GM12878 (cell line): ENCODE results near the gene ZNF546. TPM values are rescaled to one million over a fixed set of nuclear protein-coding genes. Genes with fewer than 3 reads are reported as not detected.

Experiments
- ATAC-seq: fragments of 200-7000 bp; cut with Tn5 transposase; 3 replicates; pipeline ENCODE4 v1.9.1; 2020; ENCODE audit warnings: mild to moderate bottlenecking, moderate library complexity
- BruUV-seq: library from RNA; stranded (reverse); fragments of 400-500 nt; replicated peaks from 2 replicates; lab custom pipeline; 2021; lab: Mats Ljungman, UMichigan
- CTCF ChIA-PET: fragments of 300-600 bp; sonication (Branson Sonifier 250); formaldehyde crosslinking; extraction: SDS; loops from one replicate; lab custom pipeline; 2021; ENCODE audit warnings: inconsistent platforms; lab: Yijun Ruan, JAX
- POLR2A ChIA-PET: fragments of 350-600 bp; formaldehyde crosslinking; extraction: SDS; loops from one replicate; lab custom pipeline; 2021; ENCODE audit warnings: inconsistent platforms; lab: Charles Lee
- RAD21 ChIA-PET: fragments of 300-600 bp; sonication (Branson Sonifier 250); formaldehyde crosslinking; loops from one replicate; lab custom pipeline; 2023; ENCODE audit warnings: antibody characterized with exemption; ENCODE audit not compliant: unreplicated experiment; lab: Charles Lee
- SMC1A ChIA-PET: fragments of 300-600 bp; sonication (Branson Sonifier 250); formaldehyde crosslinking; loops from one replicate; lab custom pipeline; 2023; ENCODE audit not compliant: unreplicated experiment, uncharacterized antibody; lab: Charles Lee
- DNase-seq: peaks from one replicate; pipeline ENCODE4 v3.0.0-alpha.2; 2011; ENCODE audit warnings: low read depth, low spot score
- FAIRE-seq: peaks from 3 replicates; lab custom pipeline; 2011; peaks lifted over from hg19 to GRCh38; lab: Jason Lieb, UNC
- H2AFZ ChIP-seq: 2 replicates; pipeline ENCODE4 v1.6.0; 2011; ENCODE audit warnings: low read depth, low read length, control low read depth; ENCODE audit not compliant: control insufficient read depth
- H3K27ac ChIP-seq: 2 replicates; pipeline ENCODE4 v1.5.1; 2011; ENCODE audit warnings: control low read depth; ENCODE audit not compliant: control insufficient read depth, insufficient read depth
- H3K27me3 ChIP-seq, 2 experiments: replicated peaks in 1 of 2; 2 replicates each; pipeline versions ENCODE4 v1.6.0 to v1.6.1; 2011; ENCODE audit warnings: low read length in 1 of 2; ENCODE audit not compliant: control insufficient read depth in 2 of 2, insufficient read depth in 2 of 2
- H3K36me3 ChIP-seq, 2 experiments: 2 replicates each; pipeline ENCODE4 v1.5.1; 2011; ENCODE audit warnings: low read length in 1 of 2; ENCODE audit not compliant: control insufficient read depth in 2 of 2, insufficient read depth in 2 of 2
- H3K4me1 ChIP-seq: 2 replicates; pipeline ENCODE4 v1.6.1; 2011; ENCODE audit warnings: mild to moderate bottlenecking, low read length, moderate library complexity, mixed read lengths; ENCODE audit not compliant: control insufficient read depth, insufficient read depth
- H3K4me2 ChIP-seq: 2 replicates; pipeline ENCODE4 v1.6.0; 2011; ENCODE audit warnings: control low read depth; ENCODE audit not compliant: control insufficient read depth, insufficient read depth
- H3K4me3 ChIP-seq: fragments of 200-600 bp; sonication (generic); 2 replicates; pipeline ENCODE4 v1.5.1; 2016
- H3K79me2 ChIP-seq: 2 replicates; pipeline ENCODE4 v1.6.0; 2011; ENCODE audit warnings: low read length; ENCODE audit not compliant: control insufficient read depth, insufficient read depth
- H3K9ac ChIP-seq: 2 replicates; pipeline ENCODE4 v1.8.0; 2011; ENCODE audit warnings: low read length, control low read depth, mixed read lengths; ENCODE audit not compliant: control insufficient read depth, insufficient read depth
- H3K9me3 ChIP-seq: replicated peaks from 3 replicates; pipeline ENCODE4 v1.5.1; 2011; ENCODE audit warnings: mild to moderate bottlenecking, low read length; ENCODE audit not compliant: control insufficient read depth, insufficient read depth
- H4K20me1 ChIP-seq: 2 replicates; pipeline ENCODE4 v1.6.0; 2011; ENCODE audit not compliant: control insufficient read depth, insufficient read depth
- BACH1 ChIP-seq: fragments of 450-650 bp; IDR thresholded peaks from 2 replicates; pipeline ENCODE4 v1.6.1; 2017; ENCODE audit warnings: mild to moderate bottlenecking, borderline replicate concordance
- FOXK2 ChIP-seq: fragments of 450-650 bp; IDR thresholded peaks from 2 replicates; pipeline ENCODE4 v1.6.1; 2017; ENCODE audit warnings: mild to moderate bottlenecking, moderate library complexity
- HCFC1 ChIP-seq: fragments of 150-350 bp; IDR thresholded peaks from 2 replicates; pipeline ENCODE4 v1.6.1; 2014; ENCODE audit warnings: low read length
- IKZF2 ChIP-seq, 2 experiments: fragments of 450-650 bp; IDR thresholded peaks; 2 replicates each; pipeline ENCODE4 v1.6.1; 2017; ENCODE audit warnings: mild to moderate bottlenecking in 2 of 2, moderate library complexity in 2 of 2
- MEF2B ChIP-seq: fragments of 450-650 bp; IDR thresholded peaks from 2 replicates; pipeline ENCODE4 v1.6.1; 2018; ENCODE audit warnings: mild to moderate bottlenecking, moderate library complexity; ENCODE audit not compliant: partially characterized antibody, poor library complexity, severe bottlenecking
- NFYA ChIP-seq: IDR thresholded peaks from 2 replicates; pipeline ENCODE4 v1.6.1; 2011; ENCODE audit warnings: low read depth, mild to moderate bottlenecking, low read length, improper control_type of control experiment, borderline replicate concordance
- NFYB ChIP-seq: IDR thresholded peaks from 2 replicates; pipeline ENCODE4 v1.6.1; 2011; ENCODE audit warnings: low read depth, mild to moderate bottlenecking, low read length, improper control_type of control experiment, moderate library complexity; ENCODE audit not compliant: insufficient read depth
- POLR2A ChIP-seq: IDR thresholded peaks from 2 replicates; pipeline ENCODE4 v1.6.1; 2011; ENCODE audit warnings: low read depth, mild to moderate bottlenecking, low read length
- RAD21 ChIP-seq: IDR thresholded peaks from 2 replicates; pipeline ENCODE4 v1.6.1; 2011; ENCODE audit warnings: mild to moderate bottlenecking, low read depth, low read length, moderate library complexity; ENCODE audit not compliant: insufficient read depth
- RB1 ChIP-seq: fragments of 450-650 bp; formaldehyde crosslinking; IDR thresholded peaks from 2 replicates; pipeline ENCODE4 v1.6.1; 2017; ENCODE audit warnings: mild to moderate bottlenecking, borderline replicate concordance
- RELA ChIP-seq: fragments of 450-650 bp; IDR thresholded peaks from 2 replicates; pipeline ENCODE4 v1.8.0; 2014; ENCODE audit warnings: borderline replicate concordance; ENCODE audit not compliant: partially characterized antibody
- ZNF274 ChIP-seq: IDR thresholded peaks from one replicate; pipeline ENCODE4 v1.8.0; 2011; ENCODE audit not compliant: insufficient read length, insufficient read depth
- WGBS: methylation state at CpG from one replicate; pipeline ENCODE4 v1.1.6; 2016; ENCODE audit warnings: low lambda C conversion rate; ENCODE audit not compliant: insufficient replicate concordance, insufficient coverage; ENCODE audit errors: missing lambda C conversion rate; 5-methylcytosine and 5-hydroxymethylcytosine counted together
- in situ Hi-C: fragments of 300-500 bp; cut with MboI; formaldehyde crosslinking; loops from 9 replicates; pipeline ENCODE4 v1.14.3; 2018; ENCODE audit warnings: mixed read lengths
- intact Hi-C: fragments of 100-400 bp; cut with micrococcal nuclease; formaldehyde crosslinking; loops from one replicate; pipeline ENCODE4 v1.14.2; 2022; ENCODE audit not compliant: unreplicated experiment
- polyA plus RNA-seq, 11 experiments: library from polyadenylated mRNA; depleted of rRNA in 4 of 11; unstranded in 6 of 11; stranded (reverse) in 5 of 11; fragments of >200 nt; fragmentation: Nextera tagmentation in 4 of 11; fragmentation: Illumina TruSeq in 1 of 11; extraction: Ambion mirVana in 4 of 11; extraction: Trizol in 1 of 11; gene quantifications; 1 replicate in 1 of 11; 2 replicates in 10 of 11; pipeline versions ENCODE4 v1.2.1 to v1.2.3, GENCODE V29; 2011 to 2016; ENCODE audit warnings: inconsistent platforms in 2 of 11, missing spikeins in 2 of 11, low read depth in 1 of 11
- total RNA-seq, 4 experiments: library from RNA; depleted of rRNA in 3 of 4; stranded (reverse); fragments of >200 nt in 3 of 4; fragmentation: Illumina TruSeq in 1 of 4; extraction: Trizol in 1 of 4; gene quantifications; 2 replicates each; pipeline versions ENCODE4 v1.2.1 to v1.2.3, GENCODE V29; 2013 to 2021
- TF ChIP-seq, protein P1 (sequence below): fragments of 450-650 bp; IDR thresholded peaks from 2 replicates; pipeline ENCODE4 v1.6.1; 2017; ENCODE audit warnings: mild to moderate bottlenecking, moderate library complexity

ZNF546 gene
- total and polyA plus RNA-seq, 10 of the 15 experiments (the other 5 are each of a cell fraction or from before 2014, with no cell fraction given) = 0.88 to 4.1 (median 2.4) TPM

DNA sequence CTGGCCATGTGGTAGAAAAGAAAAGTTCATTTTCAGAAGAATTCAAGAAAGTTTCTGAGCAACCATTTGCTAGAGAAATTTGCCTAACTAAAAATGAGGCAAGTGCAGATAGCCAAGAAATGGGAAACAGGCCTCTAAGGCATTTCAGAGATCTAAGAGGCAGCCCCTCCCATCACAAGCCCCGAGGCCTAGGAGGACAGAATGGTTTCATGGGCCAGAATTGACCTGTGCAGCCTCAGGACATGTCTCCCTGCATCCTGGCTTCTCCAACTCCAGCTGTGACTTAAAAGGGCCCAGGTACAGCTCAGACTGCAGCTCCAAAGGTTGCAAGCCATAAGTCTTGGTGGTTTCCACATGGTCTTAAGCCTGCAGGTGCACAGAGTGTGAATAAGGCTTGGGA lies 3.3 kb upstream of the ZNF546 start:
- Histone ChIP-seq H3K9me3 (peaks cover 8% of the 10 kb centered on the region; the same call in 2 of the 3 replicates), H3K27ac (no peak overlapping the region), H3K4me1 (peaks cover 4% of the 10 kb centered on the region; the same call in 1 of the 2 replicates), H3K79me2 (peaks cover 16% of the 10 kb centered on the region), H3K36me3 (no peaks in the 10 kb centered on the region), H3K27me3 (no peaks in the 10 kb centered on the region), H3K4me3 (no peak overlapping the region), H3K9ac (no peak overlapping the region)
- DNase-seq (no peak), ATAC-seq (no peak)
- WGBS = 100% methylated on average over 1 of the region's 1 CpG
- in situ Hi-C loops = no loop called here
- intact Hi-C loops = no loop called here
- BruUV-seq = no TSS peak
- ChIA-PET SMC1A (no interaction called here), CTCF (interaction anchor here (0.8 kb wide), 1 partner anchor 23 kb away, joined by 3 read pairs; no protein-coding TSS in a partner anchor), POLR2A (interaction anchor here (0.5 kb wide), 1 partner anchor 20 kb away, joined by 4 read pairs; no protein-coding TSS in a partner anchor), RAD21 (no interaction called here)
- TF ChIP-seq ZNF274 (no peak), NFYB (no peak), RAD21 (no peak), BACH1 (no peak), MEF2B (no peak), RELA (no peak), IKZF2 (IDR thresholded peaks at IDR 0.05) (no peak), POLR2A (no peak), NFYA (no peak), HCFC1 (no peak), FOXK2 (no peak), RB1 (no peak)
- TF ChIP-seq, protein P1, sequence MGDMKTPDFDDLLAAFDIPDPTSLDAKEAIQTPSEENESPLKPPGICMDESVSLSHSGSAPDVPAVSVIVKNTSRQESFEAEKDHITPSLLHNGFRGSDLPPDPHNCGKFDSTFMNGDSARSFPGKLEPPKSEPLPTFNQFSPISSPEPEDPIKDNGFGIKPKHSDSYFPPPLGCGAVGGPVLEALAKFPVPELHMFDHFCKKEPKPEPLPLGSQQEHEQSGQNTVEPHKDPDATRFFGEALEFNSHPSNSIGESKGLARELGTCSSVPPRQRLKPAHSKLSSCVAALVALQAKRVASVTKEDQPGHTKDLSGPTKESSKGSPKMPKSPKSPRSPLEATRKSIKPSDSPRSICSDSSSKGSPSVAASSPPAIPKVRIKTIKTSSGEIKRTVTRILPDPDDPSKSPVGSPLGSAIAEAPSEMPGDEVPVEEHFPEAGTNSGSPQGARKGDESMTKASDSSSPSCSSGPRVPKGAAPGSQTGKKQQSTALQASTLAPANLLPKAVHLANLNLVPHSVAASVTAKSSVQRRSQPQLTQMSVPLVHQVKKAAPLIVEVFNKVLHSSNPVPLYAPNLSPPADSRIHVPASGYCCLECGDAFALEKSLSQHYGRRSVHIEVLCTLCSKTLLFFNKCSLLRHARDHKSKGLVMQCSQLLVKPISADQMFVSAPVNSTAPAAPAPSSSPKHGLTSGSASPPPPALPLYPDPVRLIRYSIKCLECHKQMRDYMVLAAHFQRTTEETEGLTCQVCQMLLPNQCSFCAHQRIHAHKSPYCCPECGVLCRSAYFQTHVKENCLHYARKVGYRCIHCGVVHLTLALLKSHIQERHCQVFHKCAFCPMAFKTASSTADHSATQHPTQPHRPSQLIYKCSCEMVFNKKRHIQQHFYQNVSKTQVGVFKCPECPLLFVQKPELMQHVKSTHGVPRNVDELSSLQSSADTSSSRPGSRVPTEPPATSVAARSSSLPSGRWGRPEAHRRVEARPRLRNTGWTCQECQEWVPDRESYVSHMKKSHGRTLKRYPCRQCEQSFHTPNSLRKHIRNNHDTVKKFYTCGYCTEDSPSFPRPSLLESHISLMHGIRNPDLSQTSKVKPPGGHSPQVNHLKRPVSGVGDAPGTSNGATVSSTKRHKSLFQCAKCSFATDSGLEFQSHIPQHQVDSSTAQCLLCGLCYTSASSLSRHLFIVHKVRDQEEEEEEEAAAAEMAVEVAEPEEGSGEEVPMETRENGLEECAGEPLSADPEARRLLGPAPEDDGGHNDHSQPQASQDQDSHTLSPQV = no peak
- TF ChIP-seq, all 136 proteins: peak for 0
- no peaks in the 10 kb centered on the region for H4K20me1 ChIP-seq
- H3K4me2 ChIP-seq = no peak overlapping the region
- no peak overlapping the region for H2AFZ ChIP-seq
- FAIRE-seq = no peak
